HG03103 (cell line): ENCODE results near the gene ETV6.

Experiments
- ATAC-seq: cut with Tn5 transposase; IDR thresholded peaks from one replicate; pipeline ENCODE4 v1.9.1; 2021; ENCODE audit warnings: low read depth; ENCODE audit not compliant: unreplicated experiment

The ETV6 gene

DNA sequence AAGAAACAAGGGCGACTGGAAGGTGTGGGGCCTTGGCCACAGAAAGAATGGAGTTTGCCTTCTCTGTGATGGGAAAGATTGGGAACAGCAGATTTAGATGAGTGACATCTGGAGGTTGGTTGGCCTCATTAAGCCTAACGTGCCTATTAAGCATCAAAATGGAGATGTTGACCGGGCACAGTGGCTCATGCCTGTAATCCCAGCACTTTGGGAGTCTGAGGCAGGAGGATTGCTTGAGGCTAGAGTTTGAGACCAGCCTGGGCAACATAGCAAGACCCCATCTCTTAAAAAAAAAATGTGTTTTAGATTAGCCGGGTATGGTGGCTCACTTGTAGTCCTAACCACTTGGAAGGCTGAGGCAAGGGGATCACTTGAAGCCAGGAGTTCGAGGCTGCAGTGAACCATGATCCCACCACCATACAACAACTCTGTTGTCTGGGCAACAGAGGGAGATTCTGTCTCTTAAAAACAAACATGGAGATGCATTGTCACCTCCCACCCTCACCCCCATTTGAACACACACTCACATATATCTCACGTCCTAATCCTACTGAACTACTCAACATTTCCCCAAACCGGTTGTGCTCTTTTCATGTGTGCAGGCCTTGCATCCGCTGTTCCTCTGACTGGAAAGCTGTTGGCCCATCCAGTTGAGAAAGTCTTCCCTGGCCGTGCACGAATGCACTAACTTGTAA lies 172.1 kb downstream of the ETV6 start:
- ATAC-seq = no peak

GRCh38 chr12:11822081-11822834 lies 172.8 kb downstream of the ETV6 start:
- ATAC-seq = no peak

- no peak for ATAC-seq
These were observed 173.6 kb downstream of the ETV6 start for GRCh38 chr12:11823043-11823442.

DNA sequence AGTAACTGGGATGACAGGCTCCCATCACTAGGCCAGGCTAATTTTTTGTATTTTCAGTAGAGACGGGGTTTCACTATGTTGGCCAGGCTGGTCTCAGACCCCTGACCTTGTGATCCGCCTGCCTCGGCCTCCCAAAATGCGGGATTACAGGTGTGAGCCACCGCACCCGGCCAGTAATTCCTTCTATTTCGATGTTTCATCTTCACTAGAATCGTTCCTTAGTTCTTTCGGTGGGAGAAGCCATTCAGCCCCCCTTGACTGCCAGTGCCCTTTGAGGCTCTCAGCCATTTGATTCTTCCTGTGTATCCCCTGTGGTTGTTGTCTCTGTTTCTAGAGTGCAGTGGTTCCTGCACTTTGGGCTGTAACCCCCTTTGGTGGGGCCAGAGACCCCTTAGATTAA lies 174.1 kb downstream of the ETV6 start:
- ATAC-seq = no peak

DNA sequence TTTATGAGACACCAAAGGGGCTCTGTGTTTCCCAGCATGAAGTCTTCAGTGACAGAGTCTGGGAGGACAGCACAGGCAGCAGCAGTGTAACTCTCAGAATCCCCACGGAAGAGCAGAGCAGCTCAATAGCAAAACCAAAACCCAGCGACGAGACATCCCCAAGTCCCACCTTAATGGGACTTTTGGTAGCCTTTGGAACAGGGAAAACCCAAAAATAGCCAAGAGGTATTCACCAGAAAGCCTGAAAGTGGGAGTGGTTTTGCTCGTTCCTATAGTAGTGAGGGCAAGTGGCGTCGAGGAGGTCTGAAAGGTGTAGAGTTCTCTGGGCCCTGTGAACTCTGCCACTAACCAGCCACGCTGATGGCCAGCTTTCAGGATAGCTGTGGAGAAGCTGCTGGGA lies 174.6 kb downstream of the ETV6 start:
- ATAC-seq = no peak

- ATAC-seq = no peak
These were observed 175.3 kb downstream of the ETV6 start for GRCh38 chr12:11824736-11825135.

GRCh38 chr12:11825278-11825677 lies 175.8 kb downstream of the ETV6 start:
- ATAC-seq = no peak

DNA sequence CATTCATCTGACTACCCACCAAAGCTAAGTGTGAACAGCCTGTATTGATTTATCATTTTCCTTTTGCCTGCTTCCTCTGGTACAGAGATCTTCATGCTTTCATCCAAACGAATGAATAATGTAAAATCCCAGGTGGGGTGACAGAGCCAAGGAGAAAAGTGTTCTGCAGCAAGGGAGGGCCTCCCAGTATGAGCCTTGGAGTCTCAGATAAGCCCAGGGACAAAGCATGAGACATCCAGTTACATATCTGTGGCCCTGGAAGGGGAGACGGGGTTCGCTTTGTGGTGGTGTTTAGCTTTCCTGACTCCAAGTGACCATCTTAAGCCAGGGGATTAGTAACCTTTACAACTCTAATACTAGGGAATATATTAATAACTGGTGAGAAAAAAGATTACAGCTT lies 177.1 kb downstream of the ETV6 start:
- no peak for ATAC-seq

GRCh38 chr12:11827091-11828061 lies 177.9 kb downstream of the ETV6 start:
- no peak for ATAC-seq

DNA sequence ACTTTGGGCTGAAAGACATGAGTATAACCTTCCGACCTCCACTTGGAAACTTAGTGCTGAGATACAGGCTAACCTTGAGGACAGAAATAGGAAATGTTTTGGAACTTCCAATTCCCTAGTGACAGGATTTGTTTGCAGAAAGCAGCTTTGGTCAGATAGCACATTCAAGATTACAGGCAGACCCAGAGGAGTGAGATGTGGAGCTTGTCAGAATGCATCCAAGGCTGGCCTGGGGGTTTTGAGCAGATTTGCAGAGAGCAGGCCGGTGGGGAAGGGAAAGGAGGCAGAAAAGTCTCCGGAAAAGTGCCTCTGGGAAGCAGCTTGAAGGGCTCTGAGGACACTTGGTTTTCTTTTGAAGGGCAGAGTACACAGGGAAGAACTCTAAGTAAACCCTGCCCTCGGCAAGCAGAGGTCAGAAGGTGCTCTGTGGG lies 180.3 kb downstream of the ETV6 start:
- ATAC-seq = no peak

GRCh38 chr12:11830307-11830801 lies 180.9 kb downstream of the ETV6 start:
- ATAC-seq = no peak

DNA sequence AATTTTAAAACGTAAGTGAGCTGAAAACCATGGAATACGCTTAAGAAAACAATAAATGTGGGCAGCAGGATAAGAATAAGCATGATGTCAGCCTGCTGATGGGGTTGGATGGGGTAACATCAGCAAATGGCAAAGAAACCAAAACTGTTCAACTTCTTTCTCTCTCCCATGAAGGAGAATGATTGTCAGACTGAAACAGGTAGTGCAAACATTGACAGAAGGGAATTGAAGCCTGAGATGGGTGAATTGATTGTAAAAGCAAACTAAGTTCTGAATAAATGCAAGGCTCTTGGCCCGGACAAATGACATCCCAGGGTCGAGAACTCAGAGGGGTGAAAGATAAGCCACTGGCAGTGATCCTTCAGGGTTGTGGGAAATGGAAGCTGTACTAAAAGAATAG lies 182.6 kb downstream of the ETV6 start:
- ATAC-seq = no peak

- no peak for ATAC-seq
These were observed 183.9 kb downstream of the ETV6 start for GRCh38 chr12:11833174-11833895.

DNA sequence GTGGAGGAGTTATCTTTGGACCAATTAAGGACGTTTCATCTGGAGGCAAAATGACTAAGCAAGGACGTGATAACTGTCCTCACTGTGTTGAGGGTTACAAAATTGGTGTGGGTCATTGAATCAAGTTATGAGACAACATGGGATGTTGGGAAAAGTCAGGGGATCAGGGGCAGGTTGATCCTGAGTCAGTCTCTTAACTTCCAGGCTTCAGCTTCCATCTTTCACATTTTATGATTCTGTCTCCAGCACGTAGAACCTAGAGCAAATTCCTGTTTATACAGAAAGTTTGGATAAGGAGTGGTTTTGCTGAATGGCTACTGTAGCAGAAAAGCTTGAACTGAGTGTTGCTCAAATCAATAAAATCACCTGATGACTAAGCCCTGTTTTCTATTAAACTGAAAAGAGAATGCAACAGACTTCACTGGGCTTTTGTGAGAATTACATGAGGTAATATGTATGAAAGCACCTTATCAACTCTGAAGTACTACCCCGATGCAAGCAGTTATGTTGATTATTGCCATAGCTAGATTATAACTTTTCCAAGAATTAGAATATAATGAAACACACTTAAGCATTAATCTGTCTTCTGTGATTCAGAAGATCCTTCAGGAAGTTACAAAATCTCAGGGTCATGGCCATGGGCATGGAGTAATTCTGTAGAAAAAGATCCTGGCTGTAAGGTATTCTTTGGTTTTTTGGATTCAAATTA lies 184.8 kb downstream of the ETV6 start:
- no peak for ATAC-seq

DNA sequence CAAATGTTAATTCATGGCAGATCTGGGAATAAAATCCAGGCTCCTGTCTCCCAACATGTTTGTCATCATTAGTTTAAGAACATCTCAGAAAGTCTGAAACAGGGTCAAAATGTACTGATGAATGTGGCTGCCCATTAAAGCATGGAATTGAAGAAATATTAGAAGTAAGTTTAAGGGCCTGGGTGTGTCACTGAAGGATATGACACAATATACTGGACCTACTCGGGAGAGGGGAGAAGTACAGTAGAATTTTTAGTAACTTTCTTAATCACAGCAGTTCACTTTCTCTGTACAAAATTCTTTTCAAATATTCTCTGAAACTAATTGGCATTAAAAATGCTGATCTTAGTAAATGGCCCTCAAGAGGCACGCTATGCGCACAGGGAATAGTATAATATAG lies 185.5 kb downstream of the ETV6 start:
- ATAC-seq = no peak

GRCh38 chr12:11836282-11837151 lies 187.0 kb downstream of the ETV6 start:
- ATAC-seq = peak; percentile 83

GRCh38 chr12:11837216-11837934 lies 187.9 kb downstream of the ETV6 start:
- no peak for ATAC-seq

GRCh38 chr12:11838403-11838802 lies 188.9 kb downstream of the ETV6 start:
- no peak for ATAC-seq
